Measurements from ENCODE around the gene COX4I1.

COX4I1 gene

GRCh38 chr16:85847681-85848601 lies 48.4 kb downstream of the COX4I1 start:
- no peak for TF ChIP-seq CTCF (IDR thresholded peaks at IDR 0.05)

DNA sequence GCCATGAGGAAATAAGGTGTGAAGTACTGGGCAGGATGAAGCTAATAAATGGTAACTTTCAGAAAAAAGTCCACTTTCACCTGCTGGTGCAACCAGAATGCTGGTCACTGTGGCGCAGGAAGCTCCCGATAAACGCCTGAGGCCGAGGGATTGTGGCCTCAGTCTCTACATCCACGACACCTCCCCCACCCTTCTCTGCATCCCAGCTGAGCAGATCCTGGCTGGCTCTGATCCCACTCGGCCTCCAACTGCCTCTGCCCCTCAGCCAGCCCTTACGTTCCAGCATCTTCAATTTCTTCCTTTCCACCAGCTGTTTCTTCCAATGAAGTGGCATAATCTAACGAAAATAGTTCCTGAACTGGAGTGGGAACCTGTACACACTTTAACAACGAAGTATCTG lies 49.5 kb downstream of the COX4I1 start:
- TF ChIP-seq CTCF (IDR thresholded peaks at IDR 0.05): no peak

GRCh38 chr16:85849388-85849787 lies 49.9 kb downstream of the COX4I1 start:
- TF ChIP-seq CTCF (IDR thresholded peaks at IDR 0.05): no peak

- TF ChIP-seq CTCF (IDR thresholded peaks at IDR 0.05): no peak
These were observed 50.9 kb downstream of the COX4I1 start for GRCh38 chr16:85850344-85850880.

- no peak for TF ChIP-seq CTCF (IDR thresholded peaks at IDR 0.05)
These were observed 51.7 kb downstream of the COX4I1 start for GRCh38 chr16:85851034-85851785.

DNA sequence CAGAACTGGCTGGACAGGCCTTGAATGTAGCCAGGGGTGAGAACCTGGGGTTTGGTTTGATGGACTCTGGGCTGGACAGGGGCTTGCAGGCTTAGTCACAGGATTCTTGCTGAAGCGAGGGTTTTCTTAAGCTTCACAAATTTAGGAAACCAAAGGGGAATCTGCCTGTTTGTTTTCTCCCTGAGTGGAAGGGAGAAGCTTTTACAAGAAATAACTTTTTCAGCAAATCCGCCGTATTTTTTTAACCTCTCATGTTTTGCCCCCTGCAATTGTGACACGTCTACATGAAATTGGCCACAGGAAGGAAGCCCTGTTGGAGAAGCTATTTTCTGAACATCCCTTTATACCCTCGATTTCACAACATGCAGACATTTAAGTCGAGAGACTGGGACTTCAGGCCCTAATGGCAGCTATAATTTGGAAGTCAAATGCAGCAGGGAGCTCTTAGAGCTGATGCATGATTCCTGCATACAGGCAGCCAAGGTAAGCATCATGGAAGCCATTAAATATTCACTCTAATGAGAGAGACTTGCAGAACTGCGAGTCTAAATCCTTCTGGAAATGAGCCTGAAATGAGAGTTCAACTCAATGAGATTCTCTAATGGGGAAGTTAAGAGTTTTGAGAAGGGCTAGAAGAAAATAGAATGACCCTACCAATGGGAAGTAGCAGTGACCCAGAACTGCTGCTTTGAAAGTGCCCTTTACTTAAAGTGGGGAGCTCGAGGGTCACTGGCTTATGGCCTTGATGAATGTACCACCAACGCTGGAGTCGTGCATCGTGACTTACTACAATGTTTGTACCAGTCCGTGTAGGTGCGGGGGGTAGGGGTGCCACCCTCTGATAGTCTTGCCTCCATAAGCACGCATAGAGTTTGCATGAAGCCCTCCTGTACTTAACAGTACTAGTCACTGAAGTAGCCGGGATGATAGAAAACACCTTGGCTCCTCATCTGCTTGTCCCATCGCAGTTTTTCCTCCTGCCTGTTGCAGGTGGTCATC lies 54.4 kb downstream of the COX4I1 start:
- TF ChIP-seq CTCF (IDR thresholded peaks at IDR 0.05): no peak

- TF ChIP-seq CTCF (IDR thresholded peaks at IDR 0.05): no peak
These were observed 55.4 kb downstream of the COX4I1 start for GRCh38 chr16:85854935-85855334.

Data from LNCAP (cell line).